H9 (cell line): ENCODE measurements around the gene CD53. TPM values are rescaled to one million over a fixed set of nuclear protein-coding genes. Genes with fewer than 3 reads are reported as not detected.

Experiments used
- DNase-seq: peaks from one replicate; pipeline ENCODE4 v3.0.0-alpha.2; 2017
- H2AFZ ChIP-seq: one replicate; pipeline ENCODE4 v1.6.1; 2013; ENCODE audit warnings: mild to moderate bottlenecking, low read length, control low read depth, moderate library complexity
- H2AK5ac ChIP-seq: 2 replicates; pipeline ENCODE4 v1.6.1; 2013; ENCODE audit warnings: low read length, control low read depth, mixed read lengths; ENCODE audit not compliant: insufficient read length
- H2BK120ac ChIP-seq: one replicate; pipeline ENCODE4 v1.6.1; 2013; ENCODE audit warnings: low read depth, mild to moderate bottlenecking, low read length, control low read depth, inconsistent platforms; ENCODE audit not compliant: poor library complexity, severe bottlenecking
- H2BK12ac ChIP-seq: 2 replicates; pipeline ENCODE4 v1.6.1; 2013; ENCODE audit warnings: low read length, control low read depth, mixed read lengths, low read depth; ENCODE audit not compliant: insufficient read length
- H2BK15ac ChIP-seq: 2 replicates; pipeline ENCODE4 v1.6.1; 2013; ENCODE audit warnings: low read depth, low read length, control low read depth
- H2BK20ac ChIP-seq: one replicate; pipeline ENCODE4 v1.6.1; 2013; ENCODE audit warnings: low read depth, mild to moderate bottlenecking, low read length, control low read depth, inconsistent platforms; ENCODE audit not compliant: poor library complexity, severe bottlenecking
- H2BK5ac ChIP-seq: 2 replicates; pipeline ENCODE4 v1.6.1; 2013; ENCODE audit warnings: low read length, control low read depth, mixed read lengths; ENCODE audit not compliant: insufficient read length
- H3K14ac ChIP-seq: 2 replicates; pipeline ENCODE4 v1.6.1; 2013; ENCODE audit warnings: low read length, control low read depth; ENCODE audit not compliant: insufficient read depth
- H3K18ac ChIP-seq: 2 replicates; pipeline ENCODE4 v1.6.1; 2013; ENCODE audit warnings: low read depth, mild to moderate bottlenecking, mixed read lengths, low read length, control low read depth; ENCODE audit not compliant: insufficient read length
- H3K23ac ChIP-seq: 2 replicates; pipeline ENCODE4 v1.6.1; 2013; ENCODE audit warnings: low read length, control low read depth, mixed read lengths, low read depth; ENCODE audit not compliant: insufficient read length
- H3K23me2 ChIP-seq: 2 replicates; pipeline ENCODE4 v1.6.1; 2013; ENCODE audit warnings: low read depth, mild to moderate bottlenecking, mixed read lengths, low read length, control low read depth; ENCODE audit not compliant: insufficient read length, poor library complexity, severe bottlenecking
- H3K27ac ChIP-seq: 2 replicates; pipeline ENCODE4 v1.5.1; 2013; ENCODE audit warnings: low read length, control low read depth, mixed read lengths, low read depth; ENCODE audit not compliant: insufficient read length
- H3K27me3 ChIP-seq: 2 replicates; pipeline ENCODE4 v1.6.1; 2013; ENCODE audit warnings: low read length, control low read depth, inconsistent platforms; ENCODE audit not compliant: insufficient read depth
- H3K4ac ChIP-seq: 2 replicates; pipeline ENCODE4 v1.6.1; 2013; ENCODE audit warnings: low read depth, mild to moderate bottlenecking, control low read depth, inconsistent platforms, low read length, moderate library complexity
- H3K4me1 ChIP-seq: 2 replicates; pipeline ENCODE4 v1.6.1; 2013; ENCODE audit warnings: low read length, control low read depth, inconsistent platforms; ENCODE audit not compliant: insufficient read depth
- H3K4me2 ChIP-seq: 2 replicates; pipeline ENCODE4 v1.6.1; 2013; ENCODE audit warnings: low read length, control low read depth, mixed read lengths; ENCODE audit not compliant: insufficient read length, insufficient read depth
- H3K56ac ChIP-seq: 2 replicates; pipeline ENCODE4 v1.6.1; 2013; ENCODE audit warnings: low read depth, mild to moderate bottlenecking, mixed read lengths, low read length, control low read depth; ENCODE audit not compliant: insufficient read length
- H3K79me1 ChIP-seq: 2 replicates; pipeline ENCODE4 v1.6.1; 2013; ENCODE audit warnings: low read depth, mild to moderate bottlenecking, moderate library complexity, low read length, control low read depth, inconsistent platforms; ENCODE audit not compliant: insufficient read depth, poor library complexity, severe bottlenecking
- H3K79me2 ChIP-seq: 2 replicates; pipeline ENCODE4 v1.6.1; 2013; ENCODE audit warnings: low read length, control low read depth, inconsistent platforms; ENCODE audit not compliant: insufficient read depth
- H3K9ac ChIP-seq: 2 replicates; pipeline ENCODE4 v1.6.1; 2013; ENCODE audit warnings: low read length, control low read depth, mixed read lengths; ENCODE audit not compliant: insufficient read length; ENCODE audit errors: extremely low read depth
- H3K9me3 ChIP-seq: one replicate; pipeline ENCODE4 v1.6.1; 2013; ENCODE audit warnings: low read depth, low read length, inconsistent platforms; ENCODE audit not compliant: control insufficient read depth
- H3T11ph ChIP-seq: one replicate; pipeline ENCODE4 v1.6.1; 2013; ENCODE audit warnings: mild to moderate bottlenecking, low read length, control low read depth, inconsistent platforms
- H4K20me1 ChIP-seq: one replicate; pipeline ENCODE4 v1.6.1; 2013; ENCODE audit not compliant: control insufficient read depth, insufficient read length, insufficient read depth
- H4K5ac ChIP-seq: 2 replicates; pipeline ENCODE4 v1.6.1; 2013; ENCODE audit warnings: low read depth, mild to moderate bottlenecking, mixed read lengths, low read length, control low read depth; ENCODE audit not compliant: insufficient read length
- H4K8ac ChIP-seq: replicated peaks from 2 replicates; pipeline ENCODE4 v1.6.1; 2013; ENCODE audit warnings: low read length, control low read depth, mixed read lengths, low read depth; ENCODE audit not compliant: insufficient read length
- H4K91ac ChIP-seq: 2 replicates; pipeline ENCODE4 v1.6.1; 2013; ENCODE audit warnings: low read depth, mild to moderate bottlenecking, moderate library complexity, mixed read lengths, low read length, control low read depth; ENCODE audit not compliant: insufficient read length
- H3K27ac Mint-ChIP-seq, 3 experiments: 2 replicates in 2 of 3; 3 replicates in 1 of 3; pipeline ENCODE4 v1.8.0; 2020 to 2021; ENCODE audit warnings: mixed read lengths in 3 of 3, mild to moderate bottlenecking in 1 of 3, moderate library complexity in 1 of 3
- H3K27me3 Mint-ChIP-seq: 2 replicates; pipeline ENCODE4 v1.8.0; 2021; ENCODE audit warnings: low read depth, mild to moderate bottlenecking, moderate library complexity, mixed read lengths
- H3K36me3 Mint-ChIP-seq, 3 experiments: 2 replicates in 2 of 3; 3 replicates in 1 of 3; pipeline ENCODE4 v1.8.0; 2020 to 2021; ENCODE audit warnings: low read depth in 3 of 3, mixed read lengths in 3 of 3; ENCODE audit not compliant: insufficient read depth in 1 of 3
- H3K4me1 Mint-ChIP-seq, 2 experiments: 2 replicates each; pipeline ENCODE4 v1.8.0; 2020; ENCODE audit warnings: mixed read lengths in 2 of 2
- H3K4me3 Mint-ChIP-seq, 2 experiments: 2 replicates in 1 of 2; 3 replicates in 1 of 2; pipeline ENCODE4 v1.8.0; 2020 to 2021; ENCODE audit warnings: mild to moderate bottlenecking in 2 of 2, mixed read lengths in 2 of 2, moderate library complexity in 1 of 2
- H3K9me3 Mint-ChIP-seq, 2 experiments: 2 replicates in 1 of 2; 3 replicates in 1 of 2; pipeline ENCODE4 v1.8.0; 2020; ENCODE audit warnings: mild to moderate bottlenecking in 2 of 2, mixed read lengths in 2 of 2, moderate library complexity in 1 of 2
- WGBS: extraction: QIAGEN DNeasy Blood & Tissue Kit; methylation state at CpG from one replicate; pipeline ENCODE4 v1.1.7; 2013; ENCODE audit warnings: missing lambda C conversion rate, low lambda C conversion rate, mixed read lengths; ENCODE audit not compliant: insufficient read length; ENCODE audit errors: extremely low coverage; 5-methylcytosine and 5-hydroxymethylcytosine counted together
- total RNA-seq: library from RNA; stranded (reverse); gene quantifications from 2 replicates; pipeline ENCODE4 v1.2.1, GENCODE V29; 2021
- TF ChIP-seq, protein P1 (sequence below): fragments of 200-600 bp; sonication (generic); conservative IDR thresholded peaks from 3 replicates; pipeline ENCODE4 v1.8.0; 2021; ENCODE audit warnings: antibody characterized with exemption, mild to moderate bottlenecking

Gene CD53
- total RNA-seq, 1 experiment from 2014 or later, result 0.15 TPM

DNA sequence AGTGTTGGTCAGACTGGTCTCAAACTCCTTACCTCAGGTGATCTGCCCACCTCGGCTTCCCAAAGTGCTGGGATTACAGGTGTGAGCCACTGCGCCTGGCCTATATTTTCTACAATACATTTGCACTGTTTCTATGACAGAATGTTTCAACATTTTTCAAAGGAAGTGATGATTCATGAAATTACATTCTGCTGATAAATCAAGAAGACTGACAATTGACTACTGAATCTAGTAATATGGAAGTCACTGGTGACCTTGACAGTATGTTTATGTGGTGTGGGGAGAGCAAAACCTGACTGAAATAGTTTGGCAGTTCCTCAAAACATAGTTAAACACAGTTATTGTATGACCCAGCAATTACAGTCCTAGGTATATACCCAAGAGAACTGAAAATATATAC is 72.7 kb downstream of the CD53 start:
- Histone ChIP-seq H3K18ac (no peak overlapping the region), H3K27me3 (no peaks in the 10 kb centered on the region), H3K23ac (no peak overlapping the region), H3K23me2 (no peaks in the 10 kb centered on the region), H3K14ac (no peak overlapping the region), H3K79me1 (no peaks in the 10 kb centered on the region), H3K4me2 (no peak overlapping the region), H4K20me1 (no peaks in the 10 kb centered on the region), H2BK20ac (no peak overlapping the region), H3K27ac (no peak overlapping the region), H3K4ac (no peak overlapping the region), H3K56ac (no peak overlapping the region), H2AK5ac (no peak overlapping the region), H3K4me1 (no peaks in the 10 kb centered on the region), H2BK15ac (no peak overlapping the region), H3K79me2 (no peaks in the 10 kb centered on the region), H2BK5ac (no peak overlapping the region), H4K8ac (no peak overlapping the region), H4K5ac (no peak overlapping the region), H3K9ac (no peak overlapping the region), H3T11ph (no peak overlapping the region), H2AFZ (no peak overlapping the region), H3K9me3 (no peaks in the 10 kb centered on the region), H2BK12ac (no peak overlapping the region), H4K91ac (no peak overlapping the region), H2BK120ac (no peak overlapping the region)
- H3K27ac Mint-ChIP-seq, result no peak overlapping the region
- no peak overlapping the region for H3K4me3 Mint-ChIP-seq
- no CpG with 5 or more reads among the region's 2 CpGs for WGBS
- no peaks in the 10 kb centered on the region for H3K4me1 Mint-ChIP-seq
- DNase-seq, result no peak
- H3K36me3 Mint-ChIP-seq, result peaks cover 3 to 18% (median 15%) of the 10 kb centered on the region in 3 experiments; a peak in 6 of 7 replicates
- TF ChIP-seq, protein P1, sequence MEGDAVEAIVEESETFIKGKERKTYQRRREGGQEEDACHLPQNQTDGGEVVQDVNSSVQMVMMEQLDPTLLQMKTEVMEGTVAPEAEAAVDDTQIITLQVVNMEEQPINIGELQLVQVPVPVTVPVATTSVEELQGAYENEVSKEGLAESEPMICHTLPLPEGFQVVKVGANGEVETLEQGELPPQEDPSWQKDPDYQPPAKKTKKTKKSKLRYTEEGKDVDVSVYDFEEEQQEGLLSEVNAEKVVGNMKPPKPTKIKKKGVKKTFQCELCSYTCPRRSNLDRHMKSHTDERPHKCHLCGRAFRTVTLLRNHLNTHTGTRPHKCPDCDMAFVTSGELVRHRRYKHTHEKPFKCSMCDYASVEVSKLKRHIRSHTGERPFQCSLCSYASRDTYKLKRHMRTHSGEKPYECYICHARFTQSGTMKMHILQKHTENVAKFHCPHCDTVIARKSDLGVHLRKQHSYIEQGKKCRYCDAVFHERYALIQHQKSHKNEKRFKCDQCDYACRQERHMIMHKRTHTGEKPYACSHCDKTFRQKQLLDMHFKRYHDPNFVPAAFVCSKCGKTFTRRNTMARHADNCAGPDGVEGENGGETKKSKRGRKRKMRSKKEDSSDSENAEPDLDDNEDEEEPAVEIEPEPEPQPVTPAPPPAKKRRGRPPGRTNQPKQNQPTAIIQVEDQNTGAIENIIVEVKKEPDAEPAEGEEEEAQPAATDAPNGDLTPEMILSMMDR, result no peak
- H3K9me3 Mint-ChIP-seq, result peaks cover 4 to 5% of the 10 kb centered on the region in 2 experiments; a peak in 2 of 5 replicates
- H3K27me3 Mint-ChIP-seq, result no peaks in the 10 kb centered on the region; the same call in 1 of the 2 replicates
